NAMALWA (cell line): ENCODE measurements around the gene CNTLN.

Source experiments
- DNase-seq: peaks from one replicate; pipeline ENCODE4 v3.0.0-alpha.2; 2015; ENCODE audit warnings: low spot score

CNTLN gene, protein sequence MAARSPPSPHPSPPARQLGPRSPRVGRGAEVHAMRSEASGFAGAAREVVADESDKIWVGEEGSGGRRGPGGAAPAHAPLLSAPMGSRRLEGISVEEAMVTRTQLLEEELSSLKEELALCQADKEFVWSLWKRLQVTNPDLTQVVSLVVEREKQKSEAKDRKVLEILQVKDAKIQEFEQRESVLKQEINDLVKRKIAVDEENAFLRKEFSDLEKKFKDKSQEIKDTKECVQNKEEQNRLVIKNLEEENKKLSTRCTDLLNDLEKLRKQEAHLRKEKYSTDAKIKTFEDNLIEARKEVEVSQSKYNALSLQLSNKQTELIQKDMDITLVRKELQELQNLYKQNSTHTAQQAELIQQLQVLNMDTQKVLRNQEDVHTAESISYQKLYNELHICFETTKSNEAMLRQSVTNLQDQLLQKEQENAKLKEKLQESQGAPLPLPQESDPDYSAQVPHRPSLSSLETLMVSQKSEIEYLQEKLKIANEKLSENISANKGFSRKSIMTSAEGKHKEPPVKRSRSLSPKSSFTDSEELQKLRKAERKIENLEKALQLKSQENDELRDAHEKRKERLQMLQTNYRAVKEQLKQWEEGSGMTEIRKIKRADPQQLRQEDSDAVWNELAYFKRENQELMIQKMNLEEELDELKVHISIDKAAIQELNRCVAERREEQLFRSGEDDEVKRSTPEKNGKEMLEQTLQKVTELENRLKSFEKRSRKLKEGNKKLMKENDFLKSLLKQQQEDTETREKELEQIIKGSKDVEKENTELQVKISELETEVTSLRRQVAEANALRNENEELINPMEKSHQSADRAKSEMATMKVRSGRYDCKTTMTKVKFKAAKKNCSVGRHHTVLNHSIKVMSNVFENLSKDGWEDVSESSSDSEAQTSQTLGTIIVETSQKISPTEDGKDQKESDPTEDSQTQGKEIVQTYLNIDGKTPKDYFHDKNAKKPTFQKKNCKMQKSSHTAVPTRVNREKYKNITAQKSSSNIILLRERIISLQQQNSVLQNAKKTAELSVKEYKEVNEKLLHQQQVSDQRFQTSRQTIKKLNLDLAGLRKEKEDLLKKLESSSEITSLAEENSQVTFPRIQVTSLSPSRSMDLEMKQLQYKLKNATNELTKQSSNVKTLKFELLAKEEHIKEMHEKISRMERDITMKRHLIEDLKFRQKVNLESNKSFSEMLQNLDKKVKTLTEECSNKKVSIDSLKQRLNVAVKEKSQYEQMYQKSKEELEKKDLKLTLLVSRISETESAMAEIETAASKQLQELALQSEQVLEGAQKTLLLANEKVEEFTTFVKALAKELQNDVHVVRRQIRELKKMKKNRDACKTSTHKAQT (N-terminal part only)

GRCh38 chr9:17134396-17135294, at the start of gene CNTLN:
TSS of gene CNTLN (plus strand) at chr9:17135040. CDS start at chr9:17135066, 26 bp downstream.
- peak; percentile 64 for DNase-seq

DNA sequence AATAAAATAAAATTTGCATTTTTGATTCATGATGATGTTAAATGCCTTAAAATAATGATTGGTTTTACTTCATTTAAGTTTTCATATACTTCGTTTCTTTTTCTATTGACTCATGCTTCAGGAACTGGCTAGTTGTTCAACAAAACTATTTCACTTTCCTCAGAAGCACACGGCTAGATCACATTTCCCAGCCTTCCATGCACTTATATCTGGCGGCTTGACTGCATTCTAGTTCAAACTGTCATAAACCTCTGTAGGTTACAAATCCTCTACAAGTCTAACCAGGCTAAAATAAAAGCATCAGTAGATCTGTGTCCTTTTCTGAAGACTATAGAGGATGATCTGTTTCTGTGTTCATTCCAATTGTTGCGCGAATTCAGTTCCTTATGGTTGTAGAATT, 46.3 kb upstream of the CNTLN start:
- no peak for DNase-seq

GRCh38 chr9:17090041-17090440, 44.8 kb upstream of the CNTLN start:
- DNase-seq = no peak

GRCh38 chr9:17116400-17116837, 18.4 kb upstream of the CNTLN start:
- DNase-seq = peak; percentile 55

GRCh38 chr9:17117372-17117771, 17.5 kb upstream of the CNTLN start:
- DNase-seq = no peak

DNA sequence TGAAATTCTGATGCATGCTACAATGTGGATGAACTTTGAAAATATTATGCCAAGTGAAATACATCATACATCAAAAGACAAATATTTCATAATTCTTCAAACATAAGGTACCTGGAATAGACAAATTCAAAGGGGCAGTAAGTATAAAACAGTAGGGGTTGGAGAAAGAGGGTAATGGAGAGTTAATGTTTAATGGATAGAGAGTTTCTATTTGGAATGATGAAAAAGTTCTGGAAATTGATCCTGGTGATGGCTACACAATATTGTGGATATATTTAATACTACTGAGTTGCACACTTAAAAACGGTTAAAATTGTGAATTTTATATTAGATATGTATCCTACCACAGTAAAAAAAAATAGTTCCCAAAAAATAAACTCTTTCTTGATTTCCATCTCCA, 14.6 kb upstream of the CNTLN start:
- no peak for DNase-seq

GRCh38 chr9:17121264-17121663, 13.6 kb upstream of the CNTLN start:
- DNase-seq = no peak

- DNase-seq = no peak
Measured at GRCh38 chr9:17130291-17130690, 4.5 kb upstream of the CNTLN start.

- no peak for DNase-seq
Measured at GRCh38 chr9:17130725-17131124, 4.1 kb upstream of the CNTLN start.

DNA sequence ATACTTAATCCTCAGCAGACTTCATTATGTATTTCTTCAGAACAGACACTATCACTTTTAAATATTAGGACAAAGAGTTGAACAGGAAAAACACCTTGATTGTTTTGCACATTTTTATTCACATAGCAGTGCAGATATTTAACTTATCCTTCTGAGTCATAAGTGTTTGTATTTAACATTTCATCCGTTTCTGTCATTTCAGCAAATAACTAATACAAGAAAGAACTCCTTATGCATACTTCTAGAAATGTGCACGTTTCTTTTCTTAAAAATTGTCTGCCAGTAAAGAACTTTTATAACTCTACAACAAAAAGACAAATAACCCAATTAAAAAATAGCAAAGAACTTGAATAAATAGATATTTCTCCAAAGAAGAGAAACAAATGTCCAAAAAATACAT, 3.3 kb upstream of the CNTLN start:
- no peak for DNase-seq

DNA sequence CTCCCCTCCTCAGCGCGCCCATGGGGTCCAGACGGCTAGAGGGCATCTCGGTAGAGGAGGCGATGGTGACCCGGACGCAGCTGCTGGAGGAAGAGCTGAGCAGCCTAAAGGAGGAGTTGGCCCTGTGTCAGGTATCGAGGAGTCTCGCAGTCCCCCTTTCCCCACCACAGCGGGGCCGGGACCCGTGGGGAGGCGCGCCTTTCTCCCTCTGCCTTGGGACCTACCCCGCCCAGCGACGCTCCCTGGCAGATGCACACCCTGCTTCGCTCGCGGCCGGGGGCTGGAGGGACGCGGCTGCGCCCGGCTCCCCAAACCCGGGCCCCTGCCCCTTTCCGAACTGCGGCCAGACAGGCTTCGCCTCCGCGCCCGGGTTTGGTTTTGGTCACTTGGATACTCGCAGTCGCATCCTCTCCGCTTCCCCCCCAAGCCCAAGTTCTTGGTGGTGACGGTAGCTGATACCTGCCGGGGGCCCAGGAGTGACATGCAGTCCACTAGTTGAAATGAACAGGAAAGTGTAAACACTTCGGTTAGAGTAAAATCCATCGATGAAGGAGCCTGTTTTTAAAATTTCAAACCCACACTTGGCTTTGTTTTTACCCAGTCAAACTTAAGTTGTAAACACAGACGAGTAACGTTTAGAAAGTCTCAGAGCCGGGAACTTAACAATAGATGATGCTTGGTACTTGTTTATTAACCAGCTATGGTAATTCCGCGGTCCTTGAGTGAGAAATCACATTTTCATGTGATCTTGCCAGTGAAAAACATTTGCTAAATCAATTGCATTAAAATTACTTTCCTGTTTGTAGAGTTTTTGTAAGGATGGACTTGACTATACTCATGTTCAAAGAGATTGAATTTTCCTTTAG, 688 bp downstream of the CNTLN start:
- DNase-seq = peak; percentile 28

- no peak for DNase-seq
Measured at GRCh38 chr9:17137566-17137965, 2.7 kb downstream of the CNTLN start.

DNA sequence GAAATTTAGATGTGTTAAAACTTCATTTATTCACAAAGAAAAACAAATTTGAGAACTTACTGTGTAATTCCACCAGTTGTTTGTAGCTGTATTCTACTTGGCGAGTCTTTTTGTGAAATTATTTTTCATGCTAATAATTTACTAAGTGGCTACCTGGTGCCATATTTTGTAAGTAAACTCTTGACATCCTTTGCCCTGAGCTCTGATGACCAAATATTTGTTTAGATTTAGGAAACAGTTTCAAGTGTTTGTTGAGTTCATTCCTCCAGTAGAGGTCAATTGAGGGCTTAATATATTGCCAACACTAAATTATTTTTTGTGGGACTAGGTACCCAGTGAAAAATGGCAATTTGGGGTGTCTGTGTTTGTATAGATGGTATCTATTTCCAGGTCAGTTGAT, 3.7 kb downstream of the CNTLN start:
- no peak for DNase-seq

DNA sequence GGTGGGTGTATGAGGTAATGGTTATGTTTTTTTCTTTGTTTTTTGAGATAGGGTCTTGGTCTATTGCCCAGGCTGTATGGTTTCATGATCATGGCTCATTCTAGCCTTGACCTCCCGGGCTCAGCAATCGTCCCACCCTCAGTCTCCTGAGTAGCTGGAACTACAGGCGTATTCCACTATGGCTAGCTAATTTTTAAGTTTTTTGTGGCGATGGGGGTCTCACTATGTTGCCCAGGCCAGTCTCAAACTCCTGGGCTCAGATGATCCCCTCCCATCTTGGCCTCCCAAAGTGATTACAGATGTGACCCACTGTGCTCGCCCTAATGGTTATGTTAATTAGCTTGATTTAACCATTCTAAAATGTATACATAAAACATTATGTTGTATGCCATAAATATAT, 5.6 kb downstream of the CNTLN start:
- DNase-seq = no peak

DNA sequence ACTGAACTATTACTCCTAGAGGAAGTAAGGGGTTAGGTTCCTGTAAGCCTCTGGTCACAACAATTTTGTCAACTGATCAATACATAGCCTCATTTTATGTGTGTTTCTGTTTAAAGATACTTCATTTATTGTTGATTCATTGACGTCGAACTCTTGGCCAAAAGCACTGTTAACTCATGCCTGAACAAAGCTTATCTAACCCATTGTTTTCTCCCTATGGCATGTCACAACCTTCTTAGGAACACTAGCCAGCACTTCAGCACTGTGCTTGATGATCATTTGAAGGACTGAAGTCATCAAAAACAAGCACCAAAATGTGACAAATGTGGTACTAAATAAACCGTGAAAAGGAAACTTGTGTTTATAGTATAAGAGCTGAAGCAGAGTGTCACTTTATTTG, 13.5 kb downstream of the CNTLN start:
- no peak for DNase-seq

GRCh38 chr9:17159469-17159868, 24.6 kb downstream of the CNTLN start:
- DNase-seq = no peak

DNA sequence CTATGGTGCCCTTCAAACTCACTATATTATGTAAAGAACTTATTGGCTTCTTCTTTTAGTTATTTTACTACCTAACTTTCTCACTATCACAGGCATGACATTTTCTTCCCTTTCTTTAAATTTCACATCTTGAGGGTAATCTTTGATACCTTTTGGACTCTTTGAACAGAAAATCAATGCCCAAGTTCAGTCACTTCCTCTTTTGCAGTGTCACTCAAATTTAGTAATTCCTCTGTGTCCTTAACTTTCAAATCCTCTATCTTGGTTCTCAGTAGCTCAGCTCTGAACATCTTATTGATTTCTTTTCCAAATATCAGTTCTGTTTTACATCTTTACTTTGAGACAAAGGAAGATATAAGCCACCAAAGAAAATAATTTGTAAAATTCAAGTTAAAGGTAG, 25.5 kb downstream of the CNTLN start:
- no peak for DNase-seq

- DNase-seq = no peak
Measured at GRCh38 chr9:17165764-17166163, 30.9 kb downstream of the CNTLN start.

DNA sequence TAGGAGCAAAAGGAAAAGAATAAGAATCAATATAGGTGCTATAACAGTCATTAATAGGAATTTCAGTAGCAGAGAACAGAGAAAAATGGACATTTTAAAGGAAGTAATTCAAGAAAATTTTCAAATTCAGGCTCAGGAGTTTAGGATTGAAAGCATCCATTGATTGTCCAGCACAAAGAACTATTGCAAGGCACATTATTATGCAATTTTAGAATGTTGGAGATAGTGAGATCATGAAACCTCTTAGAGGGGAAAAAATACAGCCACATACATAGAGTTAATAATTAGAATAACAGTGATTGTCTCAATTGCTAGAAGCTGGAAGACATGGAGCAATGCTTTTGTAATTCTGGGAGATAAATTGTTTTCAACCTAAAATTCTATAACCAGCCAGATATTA, 31.5 kb downstream of the CNTLN start:
- no peak for DNase-seq
